Keratinocyte (primary cell): Measurements from ENCODE around the gene SLC17A9.

Source experiments
- EZH2 ChIP-seq: IDR thresholded peaks from one replicate; pipeline ENCODE4 v1.6.1; 2012; ENCODE audit warnings: inconsistent platforms, mild to moderate bottlenecking, low read length, moderate library complexity
- TF ChIP-seq, protein P1 (sequence below), 3 experiments: IDR thresholded peaks in 1 of 3; conservative IDR thresholded peaks in 1 of 3; optimal IDR thresholded peaks in 1 of 3; 2 replicates in 2 of 3; 3 replicates in 1 of 3; pipeline versions ENCODE3 to v1.5.1; 2011; ENCODE audit warnings: low read length in 3 of 3, mild to moderate bottlenecking in 3 of 3, moderate library complexity in 2 of 3, control low read depth in 1 of 3, inconsistent platforms in 1 of 3; ENCODE audit not compliant: insufficient read depth in 2 of 3; ENCODE audit errors: extremely low read depth in 1 of 3

DNA sequence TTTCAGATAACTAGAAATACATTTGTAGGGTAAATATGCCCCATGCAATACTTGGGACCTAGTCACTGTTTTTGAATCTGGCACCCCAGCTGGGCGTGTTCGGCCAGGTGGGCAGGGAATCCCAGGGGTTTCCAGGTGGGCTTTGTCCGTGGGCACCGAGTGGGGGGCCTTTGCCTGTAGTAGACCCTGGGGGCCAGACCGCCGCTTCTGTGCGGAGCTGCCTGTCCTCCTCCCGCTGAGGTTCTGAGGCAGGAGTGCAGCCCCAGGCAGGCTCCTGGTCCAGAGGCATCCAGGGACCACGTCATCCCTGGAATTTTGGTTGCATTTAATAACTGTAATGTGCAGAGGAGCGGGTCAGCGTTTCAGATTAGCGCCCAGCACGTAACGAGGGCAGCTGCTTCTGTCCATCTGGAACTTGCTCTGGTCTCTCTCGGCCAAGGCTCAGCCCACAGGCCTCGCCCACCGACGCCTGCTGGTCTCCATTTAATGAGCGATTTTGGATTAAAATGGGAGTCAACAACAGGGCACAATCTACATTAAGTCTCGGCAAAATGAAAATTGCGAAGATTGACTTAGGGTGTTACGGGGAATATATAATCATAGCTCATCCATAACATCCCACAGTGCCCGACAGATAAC lies 41.5 kb downstream of the SLC17A9 start:
- TF ChIP-seq, protein P1, sequence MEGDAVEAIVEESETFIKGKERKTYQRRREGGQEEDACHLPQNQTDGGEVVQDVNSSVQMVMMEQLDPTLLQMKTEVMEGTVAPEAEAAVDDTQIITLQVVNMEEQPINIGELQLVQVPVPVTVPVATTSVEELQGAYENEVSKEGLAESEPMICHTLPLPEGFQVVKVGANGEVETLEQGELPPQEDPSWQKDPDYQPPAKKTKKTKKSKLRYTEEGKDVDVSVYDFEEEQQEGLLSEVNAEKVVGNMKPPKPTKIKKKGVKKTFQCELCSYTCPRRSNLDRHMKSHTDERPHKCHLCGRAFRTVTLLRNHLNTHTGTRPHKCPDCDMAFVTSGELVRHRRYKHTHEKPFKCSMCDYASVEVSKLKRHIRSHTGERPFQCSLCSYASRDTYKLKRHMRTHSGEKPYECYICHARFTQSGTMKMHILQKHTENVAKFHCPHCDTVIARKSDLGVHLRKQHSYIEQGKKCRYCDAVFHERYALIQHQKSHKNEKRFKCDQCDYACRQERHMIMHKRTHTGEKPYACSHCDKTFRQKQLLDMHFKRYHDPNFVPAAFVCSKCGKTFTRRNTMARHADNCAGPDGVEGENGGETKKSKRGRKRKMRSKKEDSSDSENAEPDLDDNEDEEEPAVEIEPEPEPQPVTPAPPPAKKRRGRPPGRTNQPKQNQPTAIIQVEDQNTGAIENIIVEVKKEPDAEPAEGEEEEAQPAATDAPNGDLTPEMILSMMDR (optimal IDR thresholded peaks at IDR 0.05 in 1 of 3, IDR thresholded peaks at IDR 0.05 in 1 of 3, conservative IDR thresholded peaks at IDR 0.05 in 1 of 3; ENCODE audit: extremely low read depth in 1 of 3, insufficient read depth in 2 of 3, low read length in 3 of 3) = no peak
- TF ChIP-seq EZH2 = no peak
